Forelimb muscle (tissue), 1 donor: ENCODE measurements around the gene DEFB112. TPM values are rescaled to one million over a fixed set of nuclear protein-coding genes. Genes with fewer than 3 reads are reported as not detected.

Experiments used
- DNase-seq: peaks from one replicate; pipeline ENCODE4 v3.0.0-alpha.2; 2013; ENCODE audit warnings: low read depth
- polyA plus RNA-seq: library from polyadenylated mRNA; unstranded; fragments of 120-200 nt; gene quantifications from one replicate; pipeline ENCODE4 v1.2.1, GENCODE V29; 2013; ENCODE audit not compliant: insufficient read length

The DEFB112 gene
- polyA plus RNA-seq: not detected

- DNase-seq: no peak
These were observed at the start of gene DEFB112 for GRCh38 chr6:50049829-50050228. Gene DEFB112, minus strand, starts transcription at chr6:50049929. Its CDS starts 60 bp downstream, at chr6:50049869.

GRCh38 chr6:50098641-50098993 lies 48.9 kb upstream of the DEFB112 start:
- DNase-seq: no peak

GRCh38 chr6:50097966-50098640 lies 48.4 kb upstream of the DEFB112 start:
- no peak for DNase-seq

- DNase-seq: no peak
These were observed 46.6 kb upstream of the DEFB112 start for GRCh38 chr6:50096296-50096695.

GRCh38 chr6:50093938-50094272 lies 44.2 kb upstream of the DEFB112 start:
- no peak for DNase-seq

GRCh38 chr6:50093116-50093937 lies 43.6 kb upstream of the DEFB112 start:
- no peak for DNase-seq

- no peak for DNase-seq
These were observed 41.9 kb upstream of the DEFB112 start for GRCh38 chr6:50091641-50092040.

GRCh38 chr6:50089911-50090310 lies 40.2 kb upstream of the DEFB112 start:
- DNase-seq: no peak

GRCh38 chr6:50087231-50087954 lies 37.7 kb upstream of the DEFB112 start:
- DNase-seq: no peak

- no peak for DNase-seq
These were observed 27.7 kb upstream of the DEFB112 start for GRCh38 chr6:50077385-50077784.

- no peak for DNase-seq
These were observed 26.7 kb upstream of the DEFB112 start for GRCh38 chr6:50076431-50076830.

- no peak for DNase-seq
These were observed 22.2 kb upstream of the DEFB112 start for GRCh38 chr6:50071921-50072320.

- DNase-seq: no peak
These were observed 20.4 kb upstream of the DEFB112 start for GRCh38 chr6:50070101-50070500.

GRCh38 chr6:50062051-50062450 lies 12.3 kb upstream of the DEFB112 start:
- DNase-seq: no peak

GRCh38 chr6:50056242-50056641 lies 6.5 kb upstream of the DEFB112 start:
- DNase-seq: no peak

GRCh38 chr6:50047026-50047425 lies 2.7 kb downstream of the DEFB112 start:
- DNase-seq: no peak

GRCh38 chr6:50030777-50031562 lies 18.8 kb downstream of the DEFB112 start:
- no peak for DNase-seq

GRCh38 chr6:50030350-50030749 lies 19.4 kb downstream of the DEFB112 start:
- no peak for DNase-seq

GRCh38 chr6:50025258-50025657 lies 24.5 kb downstream of the DEFB112 start:
- no peak for DNase-seq

GRCh38 chr6:50021894-50022293 lies 27.8 kb downstream of the DEFB112 start, which contains the start of gene DEFB110:
Gene DEFB110, minus strand, starts transcription at chr6:50021994. Its CDS starts 59 bp downstream, at chr6:50021935.
- DNase-seq: no peak

GRCh38 chr6:50007819-50008218 lies 41.9 kb downstream of the DEFB112 start:
- DNase-seq: no peak

- DNase-seq: no peak
These were observed 46.6 kb downstream of the DEFB112 start for GRCh38 chr6:50003139-50003538.
